ENCODE measurements around the gene CPA1.

CPA1 gene

DNA sequence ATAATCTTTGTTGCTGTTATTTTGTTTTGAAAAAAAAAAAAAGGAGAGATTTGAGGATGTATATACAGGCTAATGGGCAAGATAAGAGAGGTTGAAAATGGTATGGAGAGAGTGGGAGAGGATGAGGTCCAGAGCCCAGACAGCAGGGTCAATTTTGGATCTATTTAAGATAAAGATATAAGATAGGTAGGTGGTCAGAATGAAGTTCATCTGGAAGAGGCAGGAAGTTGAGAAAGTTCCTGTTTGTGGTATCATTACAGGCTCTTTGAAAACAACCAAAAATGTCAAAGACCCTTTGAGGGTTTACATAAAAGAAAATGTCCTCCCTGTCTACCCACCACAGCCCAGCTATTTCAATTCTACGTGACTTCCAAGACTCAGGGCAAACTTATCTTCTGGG, 53.0 kb downstream of the CPA1 start:
- Histone ChIP-seq H2AFZ (ENCODE audit: low read depth) (no peak overlapping the region), H3K36me3 (ENCODE audit: insufficient read depth) (no peaks in the 10 kb centered on the region), H3K4me3 (IDR thresholded peaks at IDR 0.05; ENCODE audit: insufficient read depth, low read depth, low read length) (no peak overlapping the region), H3K79me2 (ENCODE audit: insufficient read depth, low read depth) (no peaks in the 10 kb centered on the region), H3K4me2 (no peak overlapping the region), H3K9ac (no peak overlapping the region), H4K20me1 (ENCODE audit: insufficient read depth) (no peaks in the 10 kb centered on the region), H3K27me3 (ENCODE audit: insufficient read depth, low read depth) (no peaks in the 10 kb centered on the region), H3K4me1 (ENCODE audit: low read depth, poor library complexity, severe bottlenecking) (peaks cover 15% of the 10 kb centered on the region), H3K27ac (no peak overlapping the region)
- no peak for TF ChIP-seq CTCF (conservative IDR thresholded peaks at IDR 0.05; ENCODE audit: low read depth, low read length)

DNA sequence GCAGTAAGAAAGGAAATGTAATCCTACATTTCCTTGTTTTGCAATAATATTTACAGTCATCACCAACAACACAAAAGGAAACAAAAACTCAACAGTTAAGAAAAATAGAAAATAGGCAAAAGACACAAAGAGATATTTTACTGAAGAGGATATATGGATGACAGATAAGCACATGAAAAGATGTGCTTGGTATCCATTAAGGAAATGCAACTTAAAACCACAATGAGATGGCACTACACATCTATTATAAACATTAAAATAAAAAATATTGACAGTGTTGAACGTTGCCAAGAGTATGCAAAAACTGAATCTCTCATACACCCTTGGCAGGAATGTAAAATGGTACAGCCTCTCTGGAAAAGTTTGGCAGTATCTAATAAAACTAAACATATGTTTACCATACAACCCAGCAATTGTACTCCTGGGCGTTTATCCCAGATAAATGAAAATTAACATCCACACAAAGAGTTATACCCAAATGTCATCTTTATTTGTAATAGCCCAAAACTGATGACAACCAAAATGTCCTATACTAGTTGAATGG, 55.1 kb downstream of the CPA1 start:
- H4K20me1 ChIP-seq (ENCODE audit: insufficient read depth), result no peaks in the 10 kb centered on the region
- H3K4me1 ChIP-seq (ENCODE audit: low read depth, poor library complexity, severe bottlenecking), result peaks cover 19% of the 10 kb centered on the region
- H3K27ac ChIP-seq, result no peak overlapping the region
- H3K36me3 ChIP-seq (ENCODE audit: insufficient read depth), result no peaks in the 10 kb centered on the region
- no peaks in the 10 kb centered on the region for H3K79me2 ChIP-seq (ENCODE audit: insufficient read depth, low read depth)
- H2AFZ ChIP-seq (ENCODE audit: low read depth), result no peak overlapping the region
- no peak for TF ChIP-seq CTCF (conservative IDR thresholded peaks at IDR 0.05; ENCODE audit: low read depth, low read length)
- H3K4me3 ChIP-seq (IDR thresholded peaks at IDR 0.05; ENCODE audit: insufficient read depth, low read depth, low read length), result no peak overlapping the region
- H3K9ac ChIP-seq, result no peak overlapping the region
- H3K4me2 ChIP-seq, result no peak overlapping the region
- no peaks in the 10 kb centered on the region for H3K27me3 ChIP-seq (ENCODE audit: insufficient read depth, low read depth)

GRCh38 chr7:130436253-130436652, 56.0 kb downstream of the CPA1 start:
- H3K27ac ChIP-seq, result no peak overlapping the region
- H3K27me3 ChIP-seq (ENCODE audit: insufficient read depth, low read depth), result no peaks in the 10 kb centered on the region
- H4K20me1 ChIP-seq (ENCODE audit: insufficient read depth), result no peaks in the 10 kb centered on the region
- H3K4me3 ChIP-seq (IDR thresholded peaks at IDR 0.05; ENCODE audit: insufficient read depth, low read depth, low read length), result no peak overlapping the region
- H3K79me2 ChIP-seq (ENCODE audit: insufficient read depth, low read depth), result no peaks in the 10 kb centered on the region
- no peak for TF ChIP-seq CTCF (conservative IDR thresholded peaks at IDR 0.05; ENCODE audit: low read depth, low read length)
- no peaks in the 10 kb centered on the region for H3K36me3 ChIP-seq (ENCODE audit: insufficient read depth)
- H3K9ac ChIP-seq, result no peak overlapping the region
- H3K4me2 ChIP-seq, result no peak overlapping the region
- peaks cover 20% of the 10 kb centered on the region for H3K4me1 ChIP-seq (ENCODE audit: low read depth, poor library complexity, severe bottlenecking)
- H2AFZ ChIP-seq (ENCODE audit: low read depth), result no peak overlapping the region

Data from KMS-11 (cell line).